ENCODE data around the gene IFT52.
"Not testable (repeated sequence)": the region's sequence is repeated elsewhere in the genome, so short reads cannot be mapped to it uniquely, and the experiment has no call there.

Gene IFT52

DNA sequence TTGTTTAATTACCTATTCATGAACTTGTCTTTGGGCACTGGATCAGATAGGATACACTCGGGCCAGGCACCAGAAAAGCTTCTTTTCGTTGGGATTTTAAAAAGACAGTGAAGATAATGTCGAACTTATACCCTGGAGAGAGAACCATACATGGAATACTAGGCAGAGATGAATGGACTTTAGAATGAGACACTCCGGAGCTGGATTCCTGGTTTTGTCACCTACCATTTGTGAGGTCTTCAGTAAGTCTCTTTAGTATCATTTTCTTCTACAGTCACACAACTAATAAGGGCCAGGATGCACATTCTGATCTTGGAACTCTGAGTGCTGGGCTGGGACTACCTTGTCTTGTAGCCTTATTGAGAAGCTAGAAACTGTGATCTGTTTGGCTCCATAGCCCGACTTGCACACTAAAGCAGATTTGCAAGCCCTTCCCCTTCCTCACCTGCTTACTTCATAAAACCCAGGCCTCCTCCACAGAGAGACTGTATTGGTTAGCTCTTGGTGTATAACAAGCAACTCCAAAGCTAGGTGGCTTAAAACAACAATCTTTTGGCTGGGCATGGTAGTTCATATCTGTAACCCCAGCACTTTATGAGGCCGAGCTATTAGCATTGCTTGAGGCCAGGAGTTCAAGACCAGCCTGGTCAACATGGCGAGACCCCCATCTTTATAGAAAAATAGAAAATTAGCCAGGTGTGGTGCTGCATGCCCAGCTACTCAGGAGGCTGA lies 7.4 kb upstream of the IFT52 start:
- Mint-ChIP-seq H3K9me3 (no peaks in the 10 kb centered on the region), H3K27ac (no peak overlapping the region), H3K27me3 (no peaks in the 10 kb centered on the region), H3K36me3 (no peaks in the 10 kb centered on the region), H3K4me3 (no peak overlapping the region), H3K4me1 (no peaks in the 10 kb centered on the region)
- ATAC-seq, result no peak

DNA sequence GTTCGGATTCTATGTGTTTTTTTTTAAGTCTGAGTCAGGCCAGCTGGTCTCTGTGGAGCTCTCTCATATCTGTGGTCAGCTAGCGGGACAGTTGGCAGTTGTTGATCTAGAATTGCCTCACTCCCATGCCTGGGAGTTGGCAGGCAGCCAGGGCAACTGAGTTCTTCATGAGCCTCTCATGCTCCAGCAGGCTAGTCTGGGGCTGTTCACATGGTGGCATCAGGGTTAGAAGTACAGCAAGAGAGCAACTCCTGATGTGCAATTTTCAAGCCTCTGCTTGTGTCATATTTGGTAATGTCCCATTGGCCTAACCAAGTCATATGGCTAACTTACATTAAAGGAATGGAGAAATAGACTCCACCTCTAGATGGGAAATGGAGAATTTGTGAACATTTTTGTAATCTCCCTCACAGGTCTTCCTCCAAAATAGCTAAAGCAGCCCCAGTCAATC lies 6.7 kb upstream of the IFT52 start:
- no peaks in the 10 kb centered on the region for H3K27me3 Mint-ChIP-seq
- H3K9me3 Mint-ChIP-seq, result no peaks in the 10 kb centered on the region
- H3K4me1 Mint-ChIP-seq, result no peaks in the 10 kb centered on the region
- no peaks in the 10 kb centered on the region for H3K36me3 Mint-ChIP-seq
- no peak overlapping the region for H3K27ac Mint-ChIP-seq
- no peak for ATAC-seq
- no peak overlapping the region for H3K4me3 Mint-ChIP-seq

DNA sequence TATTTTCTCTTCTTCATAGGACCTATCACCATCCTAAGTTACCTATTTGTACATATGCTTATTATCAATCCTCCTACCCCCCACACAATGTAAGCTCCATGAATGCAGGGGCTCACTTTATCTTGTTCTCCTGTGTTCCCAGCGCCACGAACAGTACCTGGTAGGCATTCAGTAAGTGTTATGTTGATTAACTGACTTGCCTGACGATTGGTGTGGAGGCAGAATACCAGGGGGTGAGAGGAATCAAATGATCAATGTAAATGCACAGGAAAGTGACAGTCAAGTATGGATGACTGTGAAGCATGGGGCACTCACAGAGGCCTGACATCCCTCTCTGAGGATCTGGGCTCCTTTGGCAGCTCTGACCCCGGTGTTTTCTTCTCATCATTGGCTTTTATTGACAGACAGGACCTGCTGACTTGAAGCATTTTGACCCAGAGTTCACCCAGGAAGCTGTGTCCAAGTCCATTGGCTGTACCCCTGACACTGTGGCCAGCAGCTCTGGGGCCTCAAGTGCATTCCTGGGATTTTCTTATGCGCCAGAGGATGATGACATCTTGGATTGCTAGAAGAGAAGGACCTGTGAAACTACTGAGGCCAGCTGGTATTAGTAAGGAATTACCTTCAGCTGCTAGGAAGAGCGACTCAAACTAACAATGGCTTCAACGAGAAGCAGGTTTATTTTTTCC lies 6.1 kb upstream of the IFT52 start:
- Mint-ChIP-seq H3K36me3 (no peaks in the 10 kb centered on the region), H3K4me3 (no peak overlapping the region), H3K27ac (no peak overlapping the region), H3K27me3 (no peaks in the 10 kb centered on the region), H3K9me3 (no peaks in the 10 kb centered on the region), H3K4me1 (peaks cover under 1% of the 10 kb centered on the region)
- ATAC-seq, result no peak

DNA sequence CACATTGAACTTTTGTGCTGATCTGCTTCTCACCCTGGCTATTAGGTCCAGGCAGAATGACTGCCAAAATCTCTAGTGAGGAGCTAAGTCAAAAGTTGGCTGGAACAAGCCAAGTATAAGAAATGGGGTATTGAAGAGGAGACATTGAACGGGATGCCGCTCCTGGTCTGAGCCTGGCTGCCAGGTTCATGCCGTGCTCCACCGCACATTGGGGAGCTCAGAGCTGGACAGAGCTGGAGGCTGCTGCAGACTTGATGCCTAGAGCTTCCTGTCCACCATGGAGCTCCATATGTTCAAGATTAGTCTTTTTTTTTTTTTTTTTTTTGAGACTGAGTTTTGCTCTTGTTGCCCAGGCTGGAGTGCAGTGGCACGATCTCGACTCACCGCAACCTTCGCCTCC lies 4.1 kb upstream of the IFT52 start:
- no peak for ATAC-seq
- Mint-ChIP-seq H3K9me3 (no peaks in the 10 kb centered on the region), H3K4me3 (no peak overlapping the region), H3K4me1 (peaks cover 16% of the 10 kb centered on the region), H3K36me3 (no peaks in the 10 kb centered on the region), H3K27me3 (no peaks in the 10 kb centered on the region), H3K27ac (no peak overlapping the region)

DNA sequence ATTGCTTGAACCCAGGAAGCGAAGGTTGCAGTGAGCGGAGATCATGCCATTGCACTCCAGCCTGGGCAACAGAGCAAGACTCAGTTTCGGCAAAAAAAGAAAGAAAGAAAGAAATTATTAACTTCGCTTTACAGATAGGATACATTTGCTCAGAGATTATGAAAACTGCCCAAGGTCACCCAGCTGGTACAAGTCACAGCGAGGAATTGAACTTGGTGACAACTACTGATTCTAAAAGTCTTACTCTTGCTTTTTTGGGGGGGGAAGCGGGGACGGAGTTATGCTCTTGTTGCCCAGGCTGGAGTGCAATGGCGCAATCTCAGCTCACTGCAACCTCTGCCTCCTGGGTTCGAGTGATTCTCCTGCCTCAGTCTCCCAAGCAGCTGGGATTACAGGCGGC lies 2.2 kb upstream of the IFT52 start:
- not testable (repeated sequence) for ATAC-seq, H3K4me3 Mint-ChIP-seq, H3K27me3 Mint-ChIP-seq, H3K36me3 Mint-ChIP-seq, H3K9me3 Mint-ChIP-seq, H3K27ac Mint-ChIP-seq
- peaks cover 16% of the 10 kb centered on the region for H3K4me1 Mint-ChIP-seq

DNA sequence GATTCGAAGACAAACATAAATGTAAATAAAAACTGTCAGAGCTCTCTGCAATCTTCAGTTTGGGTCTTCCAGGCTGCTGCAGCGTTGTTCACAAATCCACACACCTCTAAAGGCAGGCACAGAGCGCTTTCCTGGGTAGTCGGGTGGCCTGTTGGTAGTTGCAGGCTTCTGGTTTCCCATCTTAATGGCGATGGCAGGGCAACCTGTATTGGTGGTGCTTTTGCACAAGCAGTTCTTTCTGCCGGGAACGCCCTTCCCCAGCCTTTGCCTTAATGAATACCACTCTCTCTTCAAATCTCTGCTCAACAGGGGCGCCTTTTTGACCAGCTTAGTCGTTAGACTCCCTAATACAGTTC lies 723 bp upstream of the IFT52 start:
- H3K36me3 Mint-ChIP-seq, result peaks cover 11% of the 10 kb centered on the region
- no peaks in the 10 kb centered on the region for H3K9me3 Mint-ChIP-seq
- peak overlapping the region; percentile 93 for H3K27ac Mint-ChIP-seq
- H3K4me1 Mint-ChIP-seq, result peaks cover 16% of the 10 kb centered on the region
- H3K27me3 Mint-ChIP-seq, result no peaks in the 10 kb centered on the region
- no peak for ATAC-seq
- H3K4me3 Mint-ChIP-seq, result peak overlapping the region; percentile 94

DNA sequence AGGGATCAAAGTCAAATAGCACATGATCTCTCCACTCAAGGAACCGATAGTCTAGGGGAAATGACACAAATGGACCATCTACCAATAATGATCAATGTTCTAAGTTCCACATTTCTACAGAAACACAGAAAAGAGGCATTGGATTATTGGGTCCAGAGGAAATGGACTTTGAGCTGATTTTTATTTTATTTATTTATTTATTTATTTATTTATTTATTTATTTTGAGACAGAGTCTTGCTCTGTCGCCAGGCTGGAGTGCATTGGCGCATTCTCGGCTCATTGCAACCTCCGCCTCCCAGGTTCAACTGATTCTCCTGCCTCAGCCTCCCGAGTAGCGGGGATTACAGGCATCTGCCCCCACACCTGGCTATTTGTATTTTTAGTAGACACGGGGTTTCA lies 11.2 kb downstream of the IFT52 start:
- not testable (repeated sequence) for H3K4me3 Mint-ChIP-seq
- peaks cover 53% of the 10 kb centered on the region for H3K36me3 Mint-ChIP-seq

DNA sequence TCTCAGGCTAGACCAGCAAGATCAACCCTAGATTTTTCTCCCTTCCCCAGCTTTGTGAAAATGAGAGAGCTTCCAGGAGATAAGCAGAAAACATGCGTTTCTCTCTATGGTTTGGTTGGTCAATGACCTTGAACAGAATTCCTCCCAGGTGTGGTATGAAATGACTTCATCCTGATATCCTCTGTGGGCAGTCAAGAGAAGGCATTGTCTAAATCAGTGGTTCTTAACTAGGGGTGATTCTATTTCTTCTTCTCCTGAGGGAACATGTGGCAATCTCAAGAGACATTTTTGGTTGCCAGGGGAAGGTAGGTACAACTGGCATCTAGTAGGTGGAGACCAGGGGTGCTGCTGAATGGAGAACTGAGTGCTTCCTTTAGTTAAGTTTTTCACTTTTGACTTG lies 12.4 kb downstream of the IFT52 start:
- H3K36me3 Mint-ChIP-seq, result peaks cover 44% of the 10 kb centered on the region
- no peaks in the 10 kb centered on the region for H3K9me3 Mint-ChIP-seq

More for the DNA sequence above, 11.2 kb downstream of the IFT52 start:
- H3K27me3 Mint-ChIP-seq, ATAC-seq, H3K27ac Mint-ChIP-seq, H3K4me1 Mint-ChIP-seq, H3K9me3 Mint-ChIP-seq: not testable (repeated sequence)

DNA sequence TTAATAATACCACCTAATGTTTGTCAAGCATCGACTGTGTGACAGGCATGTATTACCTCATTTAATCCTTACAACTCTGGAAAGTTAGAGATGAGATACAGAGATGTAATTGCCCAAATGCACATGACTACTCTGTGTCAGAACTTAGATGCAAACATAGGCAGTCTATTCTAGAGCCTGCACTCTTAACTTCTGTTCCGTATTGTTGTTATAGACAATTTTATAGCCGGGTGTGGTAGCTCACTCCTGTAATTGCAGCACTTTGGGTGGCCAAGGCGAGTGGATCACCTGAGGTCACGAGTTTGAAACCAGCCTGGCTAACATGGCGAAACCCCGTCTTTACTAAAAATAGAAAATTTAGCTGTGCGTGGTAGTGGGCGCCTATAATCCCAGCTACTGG lies 15.0 kb downstream of the IFT52 start:
- H3K4me3 Mint-ChIP-seq, result no peak overlapping the region
- no peak for ATAC-seq
- H3K36me3 Mint-ChIP-seq, result peaks cover 34% of the 10 kb centered on the region
- no peaks in the 10 kb centered on the region for H3K27me3 Mint-ChIP-seq
- no peaks in the 10 kb centered on the region for H3K4me1 Mint-ChIP-seq
- no peaks in the 10 kb centered on the region for H3K9me3 Mint-ChIP-seq
- H3K27ac Mint-ChIP-seq, result no peak overlapping the region

More for the DNA sequence above, 12.4 kb downstream of the IFT52 start:
- no peaks in the 10 kb centered on the region for H3K4me1 Mint-ChIP-seq
- H3K4me3 Mint-ChIP-seq, result no peak overlapping the region
- no peak for ATAC-seq
- no peak overlapping the region for H3K27ac Mint-ChIP-seq
- H3K27me3 Mint-ChIP-seq, result no peaks in the 10 kb centered on the region

DNA sequence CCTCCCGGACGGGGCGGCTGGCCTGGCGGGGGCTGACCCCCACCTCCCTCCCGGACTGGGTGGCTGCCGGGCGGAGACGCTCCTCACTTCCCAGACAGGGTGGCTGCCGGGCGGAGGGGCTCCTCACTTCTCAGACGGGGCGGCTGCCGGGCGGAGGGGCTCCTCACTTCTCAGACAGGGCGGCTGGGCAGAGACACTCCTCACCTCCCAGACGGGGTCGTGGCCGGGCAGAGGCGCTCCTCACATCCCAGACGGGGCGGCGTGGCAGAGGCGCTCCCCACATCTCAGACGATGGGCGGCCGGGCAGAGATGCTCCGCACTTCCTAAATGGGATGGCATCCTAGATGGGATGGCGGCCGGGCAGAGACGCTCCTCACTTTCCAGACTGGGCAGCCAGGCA lies 16.5 kb downstream of the IFT52 start:
- not testable (repeated sequence) for H3K27ac Mint-ChIP-seq, H3K9me3 Mint-ChIP-seq, H3K4me3 Mint-ChIP-seq, ATAC-seq, H3K27me3 Mint-ChIP-seq, H3K4me1 Mint-ChIP-seq
- H3K36me3 Mint-ChIP-seq, result peaks cover 27% of the 10 kb centered on the region

DNA sequence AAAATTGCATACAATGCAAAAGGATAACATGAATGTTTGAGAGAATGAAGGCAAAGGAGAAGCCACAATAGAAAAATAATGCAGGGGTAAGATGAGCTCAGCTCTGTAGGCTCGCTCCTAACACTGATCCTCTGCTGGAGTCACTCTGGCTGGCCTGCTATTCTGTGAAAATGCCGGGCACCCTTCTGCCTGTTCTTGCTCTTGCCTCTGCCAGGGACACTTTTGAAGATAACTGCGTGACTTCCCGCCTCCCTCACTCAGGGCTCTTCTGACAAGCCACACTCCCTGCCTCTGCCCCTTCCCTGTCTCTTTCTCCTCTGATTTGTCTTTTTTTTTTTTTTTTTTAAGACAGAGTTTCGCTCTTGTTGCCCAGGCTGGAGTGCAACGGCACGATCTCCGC lies 40.9 kb downstream of the IFT52 start:
- H3K36me3 Mint-ChIP-seq, result peaks cover 61% of the 10 kb centered on the region

DNA sequence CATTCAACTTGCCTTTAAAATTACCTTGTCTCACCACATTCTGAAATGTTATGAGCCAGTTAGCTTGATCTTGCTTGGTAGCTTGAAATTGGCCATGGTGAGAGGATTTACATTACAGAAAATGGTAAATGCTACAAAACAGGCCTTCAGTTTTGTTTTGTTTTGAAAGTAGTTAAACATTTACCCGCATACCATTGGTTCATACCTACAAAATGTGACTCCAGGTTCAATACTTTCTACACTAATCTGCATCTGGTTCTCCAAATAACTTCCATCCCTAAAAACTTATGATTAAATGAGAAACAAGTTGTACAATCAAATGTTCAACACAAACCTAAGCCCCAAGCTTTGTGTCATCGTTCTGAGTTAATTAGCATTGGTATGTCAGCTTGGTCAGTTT lies 45.7 kb downstream of the IFT52 start:
- Mint-ChIP-seq H3K9me3 (no peaks in the 10 kb centered on the region), H3K4me1 (no peaks in the 10 kb centered on the region), H3K36me3 (peaks cover 60% of the 10 kb centered on the region), H3K4me3 (no peak overlapping the region), H3K27me3 (no peaks in the 10 kb centered on the region), H3K27ac (no peak overlapping the region)
- no peak for ATAC-seq

More for the DNA sequence above, 40.9 kb downstream of the IFT52 start:
- Mint-ChIP-seq H3K4me3 (no peak overlapping the region), H3K27ac (no peak overlapping the region), H3K9me3 (no peaks in the 10 kb centered on the region), H3K27me3 (no peaks in the 10 kb centered on the region), H3K4me1 (no peaks in the 10 kb centered on the region)
- ATAC-seq, result no peak

DNA sequence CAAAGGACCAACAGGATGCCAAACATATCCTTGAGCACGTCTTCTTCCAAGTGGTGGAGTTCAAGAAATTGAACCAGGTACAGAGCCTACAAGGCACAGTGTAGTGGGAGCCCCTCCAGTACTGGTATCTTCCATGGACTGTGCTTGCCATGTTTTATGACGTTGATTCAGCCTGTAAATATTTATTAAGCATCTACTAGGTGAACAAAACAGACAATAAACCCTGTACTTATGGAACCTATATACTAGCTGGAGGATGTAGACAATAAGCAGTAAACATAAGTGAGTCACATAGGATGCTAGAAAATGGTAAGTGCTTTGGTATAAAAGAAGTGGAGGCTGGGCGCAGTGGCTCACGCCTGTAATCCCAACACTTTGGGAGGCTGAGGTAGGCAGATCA lies 51.8 kb downstream of the IFT52 start:
- Mint-ChIP-seq H3K27ac (no peak overlapping the region), H3K27me3 (no peaks in the 10 kb centered on the region), H3K4me3 (no peak overlapping the region), H3K36me3 (peaks cover 50% of the 10 kb centered on the region), H3K4me1 (no peaks in the 10 kb centered on the region), H3K9me3 (no peaks in the 10 kb centered on the region)
- ATAC-seq, result no peak

DNA sequence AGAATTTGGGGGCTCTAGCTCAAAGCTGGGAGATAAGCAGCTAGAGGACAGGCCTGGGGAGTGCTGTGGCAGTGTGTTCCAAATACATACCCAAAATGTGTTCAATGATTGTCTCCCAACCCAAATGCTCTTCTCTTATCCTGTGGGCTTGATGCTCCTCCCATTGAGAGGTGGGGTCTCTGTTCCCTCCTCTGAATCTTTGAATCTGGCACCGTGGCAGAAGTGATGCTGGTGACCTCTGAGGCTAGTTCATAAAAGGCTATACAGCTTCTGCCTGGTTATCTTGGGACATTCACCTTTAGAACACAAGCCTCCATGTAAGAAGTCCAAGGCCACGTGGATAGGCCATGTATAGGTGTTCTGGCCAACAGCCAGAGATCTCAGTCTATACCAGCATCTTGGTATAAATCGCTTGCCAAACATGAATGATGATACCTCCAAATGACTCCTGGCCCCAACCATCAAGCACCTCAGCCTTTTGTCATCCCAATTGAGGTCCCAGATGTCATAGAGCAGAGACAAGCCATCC lies 60.3 kb downstream of the IFT52 start:
- Mint-ChIP-seq H3K4me1 (peaks cover 2% of the 10 kb centered on the region), H3K4me3 (no peak overlapping the region), H3K9me3 (no peaks in the 10 kb centered on the region), H3K27ac (no peak overlapping the region), H3K27me3 (no peaks in the 10 kb centered on the region), H3K36me3 (peaks cover 18% of the 10 kb centered on the region)
- no peak for ATAC-seq

DNA sequence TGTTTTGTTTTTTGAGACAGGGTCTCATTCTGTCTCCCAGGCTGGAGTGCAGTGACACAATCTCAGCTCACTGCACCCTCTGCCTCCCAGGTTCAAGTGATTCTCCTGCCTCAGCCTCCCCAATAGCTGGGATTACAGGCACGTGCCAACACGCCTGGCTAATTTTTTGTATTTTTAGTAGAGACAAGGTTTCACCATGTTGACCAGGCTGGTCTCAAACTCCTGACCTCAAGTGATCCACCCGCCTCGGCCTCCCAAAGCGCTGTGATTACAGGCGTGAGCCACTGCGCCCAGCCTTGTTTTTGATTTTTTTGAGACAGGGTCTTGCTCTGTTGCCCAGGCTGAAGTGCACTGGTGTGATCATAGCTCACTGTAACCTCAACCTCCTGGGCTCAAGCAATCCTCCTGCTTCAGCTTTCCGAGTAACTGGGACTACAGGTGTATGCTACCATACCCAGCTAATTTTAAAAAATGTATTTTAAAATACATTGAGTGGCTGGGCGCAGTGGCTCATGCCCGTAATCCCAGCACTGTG lies 61.0 kb downstream of the IFT52 start:
- not testable (repeated sequence) for H3K27me3 Mint-ChIP-seq, H3K4me1 Mint-ChIP-seq, H3K4me3 Mint-ChIP-seq, H3K27ac Mint-ChIP-seq, ATAC-seq, H3K9me3 Mint-ChIP-seq
- H3K36me3 Mint-ChIP-seq, result peaks cover 13% of the 10 kb centered on the region

DNA sequence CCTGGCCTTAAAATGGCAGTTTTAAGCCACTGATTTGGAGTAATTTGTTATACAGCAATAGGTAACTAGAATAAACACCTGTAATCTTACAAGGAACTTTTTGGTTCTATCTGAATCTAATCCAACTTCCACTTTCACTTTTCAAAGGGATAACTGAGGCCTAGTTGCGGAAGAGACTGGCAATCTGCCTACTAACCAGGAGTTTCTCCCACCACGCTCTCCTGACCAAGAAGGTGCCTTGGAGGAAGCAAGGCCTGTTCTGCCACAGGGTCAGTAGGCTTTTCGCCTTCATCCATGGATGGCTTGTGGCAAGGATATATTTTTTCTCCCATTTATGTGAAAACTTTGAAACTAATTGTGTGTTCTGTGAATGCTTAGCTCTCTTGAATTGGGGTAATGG lies 63.2 kb downstream of the IFT52 start:
- H3K4me3 Mint-ChIP-seq, result no peak overlapping the region
- H3K4me1 Mint-ChIP-seq, result peaks cover 22% of the 10 kb centered on the region
- H3K36me3 Mint-ChIP-seq, result no peaks in the 10 kb centered on the region
- no peaks in the 10 kb centered on the region for H3K27me3 Mint-ChIP-seq
- ATAC-seq, result no peak
- H3K27ac Mint-ChIP-seq, result no peak overlapping the region
- no peaks in the 10 kb centered on the region for H3K9me3 Mint-ChIP-seq

Measured in stimulated activated memory B cell treated with anti-CD40 and anti-IgM and Interleukin-4, amounts not matched to agents 10 μg/mL and 1 μg/mL and 100 μg/mL, for 72 hours (primary cell).